DMS53 treated with DMSO at 0.1 percent for 48 hours (cell line): Measurements from ENCODE around the gene HMG20B.
A peak's percentile ranks its signal among the peaks of the same experiment; 100 is the strongest.

Experiments used
- DNase-seq: peaks from one replicate; lab custom pipeline; 2025; ENCODE audit not compliant: unreplicated experiment; lab: John Stamatoyannopoulos, UW

HMG20B gene

GRCh38 chr19:3536429-3537100, 36.2 kb upstream of the HMG20B start:
- DNase-seq = no peak

- DNase-seq = no peak
Measured at GRCh38 chr19:3537101-3537437, 35.7 kb upstream of the HMG20B start.

- no peak for DNase-seq
Measured at GRCh38 chr19:3537438-3538240, 35.1 kb upstream of the HMG20B start.

GRCh38 chr19:3538258-3538929, 34.4 kb upstream of the HMG20B start:
- DNase-seq = no peak

- no peak for DNase-seq
Measured at GRCh38 chr19:3538965-3539755, 33.6 kb upstream of the HMG20B start, which contains the start of gene TEKTIP1. TSS of gene TEKTIP1 (plus strand) at chr19:3539174. CDS start at chr19:3539178, 4 bp downstream.

- no peak for DNase-seq
Measured at GRCh38 chr19:3539756-3540118, 33.0 kb upstream of the HMG20B start.

- DNase-seq = no peak
Measured at GRCh38 chr19:3543150-3544057, 29.3 kb upstream of the HMG20B start.

GRCh38 chr19:3544058-3544376, 28.7 kb upstream of the HMG20B start:
- DNase-seq = no peak

GRCh38 chr19:3544742-3545668, 27.7 kb upstream of the HMG20B start:
- DNase-seq = peak; percentile 21

- no peak for DNase-seq
Measured at GRCh38 chr19:3545669-3546034, 27.1 kb upstream of the HMG20B start.

- no peak for DNase-seq
Measured at GRCh38 chr19:3546119-3546518, 26.6 kb upstream of the HMG20B start.

- DNase-seq = no peak
Measured at GRCh38 chr19:3547301-3547731, 25.4 kb upstream of the HMG20B start.

- no peak for DNase-seq
Measured at GRCh38 chr19:3547767-3548282, 24.9 kb upstream of the HMG20B start.

GRCh38 chr19:3548606-3549005, 24.1 kb upstream of the HMG20B start:
- DNase-seq = no peak

GRCh38 chr19:3549816-3550215, 22.9 kb upstream of the HMG20B start:
- no peak for DNase-seq

- DNase-seq = no peak
Measured at GRCh38 chr19:3550947-3551791, 21.6 kb upstream of the HMG20B start.

GRCh38 chr19:3551792-3552095, 21.0 kb upstream of the HMG20B start:
- DNase-seq = no peak
